22Rv1 (cell line): ENCODE results near the gene FBXO36.

Experiments
- CTCF ChIP-seq: fragments of 450-650 bp; IDR thresholded peaks from 2 replicates; pipeline ENCODE4 v1.5.1; 2017; ENCODE audit warnings: mild to moderate bottlenecking
- ZFX ChIP-seq: fragments of 450-650 bp; IDR thresholded peaks from 2 replicates; pipeline ENCODE4 v1.6.1; 2017; ENCODE audit warnings: antibody characterized with exemption, borderline replicate concordance

- TF ChIP-seq CTCF: no peak
- no peak for TF ChIP-seq ZFX
These were observed 124.2 kb downstream of the FBXO36 start for GRCh38 chr2:230046491-230046890.
